Breast epithelium (tissue), 4 donors: ENCODE results near the gene REPS1. TPM values are rescaled to one million over a fixed set of nuclear protein-coding genes. Genes with fewer than 3 reads are reported as not detected.

ENCODE experiments used
- DNase-seq, 2 donors: peaks; one replicate each; pipeline ENCODE4 v3.0.0-alpha.2; 2019; ENCODE audit warnings: low spot score in 2 of 2
- H3K27ac ChIP-seq, 2 donors: fragments of 200-600 bp; sonication (generic) in 1 of 2; one replicate each; pipeline ENCODE4 v1.5.1; 2016 to 2019; ENCODE audit warnings: mild to moderate bottlenecking in 1 of 2
- H3K27me3 ChIP-seq, 2 donors: fragments of 200-600 bp; sonication (generic) in 1 of 2; one replicate each; pipeline versions ENCODE4 v1.5.1 to v1.6.0; 2017 to 2019; ENCODE audit warnings: control low read depth in 1 of 2, mild to moderate bottlenecking in 1 of 2
- H3K36me3 ChIP-seq: fragments of 200-600 bp; one replicate; pipeline ENCODE4 v1.5.1; 2019
- H3K4me1 ChIP-seq, 2 donors: fragments of 200-600 bp; sonication (generic); one replicate each; pipeline ENCODE4 v1.5.1; 2016 to 2019; ENCODE audit warnings: control low read depth in 1 of 2
- H3K4me3 ChIP-seq, 3 donors: fragments of 200-600 bp; sonication (generic); 1 replicate in 2 of 3; 2 replicates in 1 of 3; pipeline ENCODE4 v1.5.1; 2016 to 2019; ENCODE audit warnings: mild to moderate bottlenecking in 3 of 3, moderate library complexity in 2 of 3
- H3K9me3 ChIP-seq, 2 donors: fragments of 200-600 bp; sonication (generic) in 1 of 2; one replicate each; pipeline ENCODE4 v1.5.1; 2016 to 2019; ENCODE audit warnings: control low read depth in 1 of 2
- CTCF ChIP-seq, 3 donors: fragments of 450-650 bp; IDR thresholded peaks; one replicate each; pipeline ENCODE4 v1.5.1; 2016 to 2017; ENCODE audit warnings: antibody characterized with exemption in 3 of 3, mild to moderate bottlenecking in 3 of 3, moderate library complexity in 3 of 3
- POLR2A ChIP-seq: fragments of 450-650 bp; IDR thresholded peaks from one replicate; pipeline ENCODE4 v1.6.1; 2016; ENCODE audit warnings: antibody characterized with exemption, mild to moderate bottlenecking, moderate library complexity
- POLR2AphosphoS5 ChIP-seq, 3 donors: sonication (generic); formaldehyde crosslinking; IDR thresholded peaks; one replicate each; pipeline ENCODE4 v1.6.1; 2017; ENCODE audit warnings: antibody characterized with exemption in 3 of 3
- intact Hi-C: fragments of 100-400 bp; cut with DNase I; formaldehyde crosslinking; loops from one replicate; pipeline ENCODE4 v1.15.1; 2023; ENCODE audit warnings: low total_unique reads
- total RNA-seq, 3 donors: library from RNA; depleted of rRNA; stranded (reverse); fragments of >200 nt; gene quantifications; one replicate each; pipeline ENCODE4 v1.1.0, GENCODE V29; 2016

Gene REPS1
- total RNA-seq, 3 donors from 2014 or later: 40.5 to 79.9 (median 66.5) TPM

DNA sequence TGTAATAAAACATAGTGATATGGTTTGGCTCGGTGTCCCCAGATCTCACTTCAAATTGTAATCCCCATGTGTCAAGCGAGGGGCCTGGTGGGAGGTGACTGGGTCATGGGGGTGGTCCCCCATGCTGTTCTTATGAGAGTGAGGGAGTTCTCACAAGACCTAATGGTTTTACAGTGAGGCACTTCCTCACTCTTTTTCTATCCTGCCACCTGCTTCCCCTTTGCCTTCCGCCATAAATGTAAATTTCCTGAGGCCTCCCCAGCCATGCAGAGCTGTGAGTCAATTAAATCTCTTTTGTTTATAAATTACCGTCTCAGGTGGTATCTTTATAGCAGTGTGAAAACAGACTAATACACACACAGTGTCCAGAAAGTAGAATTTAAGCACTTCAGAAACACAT, 78.5 kb downstream of the REPS1 start:
- Histone ChIP-seq H3K36me3 (peaks cover 6% of the 10 kb centered on the region), H3K27me3 (no peaks in the 10 kb centered on the region), H3K27ac (no peak overlapping the region), H3K4me1 (no peaks in the 10 kb centered on the region), H3K9me3 (no peaks in the 10 kb centered on the region), H3K4me3 (no peak overlapping the region)
- no peak for DNase-seq
- TF ChIP-seq POLR2AphosphoS5 (IDR thresholded peaks at IDR 0.05): no peak
- no peak for TF ChIP-seq POLR2A
- TF ChIP-seq CTCF (IDR thresholded peaks at IDR 0.05): no peak
- intact Hi-C loops: no loop called here

- TF ChIP-seq POLR2A: no peak
- TF ChIP-seq CTCF (IDR thresholded peaks at IDR 0.05): no peak
- TF ChIP-seq POLR2AphosphoS5 (IDR thresholded peaks at IDR 0.05): no peak
- Histone ChIP-seq H3K27ac (no peak overlapping the region), H3K9me3 (no peaks in the 10 kb centered on the region), H3K27me3 (no peaks in the 10 kb centered on the region), H3K4me1 (no peaks in the 10 kb centered on the region), H3K36me3 (peaks cover 6% of the 10 kb centered on the region), H3K4me3 (no peak overlapping the region)
- no peak for DNase-seq
- intact Hi-C loops: no loop called here
Measured at GRCh38 chr6:138907167-138907566, 80.9 kb downstream of the REPS1 start.

DNA sequence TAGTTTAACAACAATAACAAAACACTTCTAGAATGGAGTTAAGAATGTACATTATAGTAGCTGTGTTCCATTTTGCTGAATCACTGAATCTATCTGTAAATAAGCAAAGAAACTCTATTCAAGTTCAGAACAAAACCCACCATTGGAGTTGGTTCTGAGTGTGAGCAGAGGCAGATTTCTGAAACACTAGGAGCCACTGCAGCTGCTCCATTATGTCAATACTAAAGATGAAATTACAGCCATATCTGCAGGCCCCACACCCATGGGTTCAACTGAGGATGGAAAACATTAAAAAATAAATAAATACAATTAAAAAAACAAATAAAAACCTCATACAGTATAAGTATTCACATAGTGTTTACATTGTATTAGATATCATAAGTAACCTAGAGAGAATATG, 91.0 kb downstream of the REPS1 start:
- no peak overlapping the region for H3K4me3 ChIP-seq
- no peak for DNase-seq
- no peaks in the 10 kb centered on the region for H3K4me1 ChIP-seq
- no peak overlapping the region for H3K27ac ChIP-seq
- intact Hi-C loops: no loop called here
- no peaks in the 10 kb centered on the region for H3K36me3 ChIP-seq
- no peaks in the 10 kb centered on the region for H3K27me3 ChIP-seq
- no peaks in the 10 kb centered on the region for H3K9me3 ChIP-seq
- no peak for TF ChIP-seq POLR2AphosphoS5 (IDR thresholded peaks at IDR 0.05)
- no peak for TF ChIP-seq CTCF (IDR thresholded peaks at IDR 0.05)
- no peak for TF ChIP-seq POLR2A

DNA sequence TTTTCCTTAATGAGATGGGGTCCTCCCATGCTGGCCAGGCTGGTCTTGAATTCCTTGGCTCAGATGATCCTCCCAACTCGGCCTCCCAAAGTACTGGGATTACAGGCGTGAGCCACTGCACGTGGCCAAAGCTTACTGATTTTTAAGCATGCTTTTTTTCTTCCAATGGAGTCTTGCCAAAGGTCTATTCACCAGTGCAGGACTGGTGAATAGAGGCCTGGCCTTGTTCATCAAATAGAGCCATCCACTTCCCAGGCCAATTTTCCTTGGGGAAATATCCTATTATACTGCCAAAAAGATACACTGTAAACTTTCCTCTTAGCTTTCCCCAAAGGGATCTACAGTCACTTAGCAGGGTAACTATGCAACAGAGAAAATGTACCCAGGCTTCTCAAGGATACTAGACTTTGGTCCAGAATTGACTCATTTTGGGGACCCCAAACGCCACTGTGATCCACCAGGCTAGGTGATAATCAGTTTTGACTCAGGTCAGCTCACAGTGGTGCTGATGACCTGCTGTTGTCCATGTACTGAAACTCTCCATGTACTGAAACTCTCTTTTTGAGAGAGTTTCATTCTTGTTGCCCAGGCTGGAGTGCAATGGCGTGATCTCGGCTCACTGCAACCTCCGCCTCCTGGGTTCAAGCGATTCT, 91.8 kb downstream of the REPS1 start:
- intact Hi-C loops: no loop called here
- no peaks in the 10 kb centered on the region for H3K4me1 ChIP-seq
- no peak overlapping the region for H3K4me3 ChIP-seq
- H3K27me3 ChIP-seq: no peaks in the 10 kb centered on the region
- no peak overlapping the region for H3K27ac ChIP-seq
- no peaks in the 10 kb centered on the region for H3K9me3 ChIP-seq
- H3K36me3 ChIP-seq: no peaks in the 10 kb centered on the region
- TF ChIP-seq POLR2A (no peak), CTCF (IDR thresholded peaks at IDR 0.05) (no peak), POLR2AphosphoS5 (IDR thresholded peaks at IDR 0.05) (no peak)
- no peak for DNase-seq

DNA sequence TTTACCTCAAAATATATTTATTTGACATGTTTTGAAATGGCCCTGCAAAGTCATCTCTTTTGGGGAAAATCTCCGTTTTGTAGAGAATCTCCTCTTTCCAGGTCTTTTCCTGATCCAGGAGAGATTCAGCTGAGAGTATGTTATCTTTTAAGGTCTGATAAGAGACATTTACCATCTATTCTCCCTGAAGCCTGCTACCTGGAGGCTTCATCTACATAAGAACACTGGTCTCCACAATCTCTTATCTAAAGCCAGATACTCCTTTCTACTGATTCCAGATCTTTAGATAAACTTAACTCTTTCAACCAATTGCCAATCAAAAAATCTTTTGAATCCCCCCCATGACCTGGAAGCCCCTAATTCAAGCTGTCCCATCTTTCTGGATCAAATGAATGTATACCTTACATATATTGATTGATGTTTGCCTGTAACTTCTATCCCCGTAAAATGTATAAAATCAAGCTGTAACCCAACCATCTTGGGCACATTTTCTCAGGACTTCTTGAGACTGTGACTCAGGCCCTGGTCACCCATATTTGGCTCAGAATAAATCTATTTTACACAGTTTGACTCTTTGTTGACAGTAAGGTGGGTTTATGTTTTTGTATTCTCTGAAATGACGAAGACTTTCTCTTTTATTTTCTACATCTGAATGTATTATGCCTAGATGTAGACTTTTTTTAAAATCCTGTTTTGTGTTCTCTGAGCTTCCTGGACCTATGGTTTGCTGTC, 96.6 kb downstream of the REPS1 start:
- H3K4me3 ChIP-seq: no peak overlapping the region
- DNase-seq: no peak
- H3K27ac ChIP-seq: no peak overlapping the region
- intact Hi-C loops: no loop called here
- no peaks in the 10 kb centered on the region for H3K4me1 ChIP-seq
- H3K36me3 ChIP-seq: no peaks in the 10 kb centered on the region
- TF ChIP-seq CTCF (IDR thresholded peaks at IDR 0.05): no peak
- TF ChIP-seq POLR2A: no peak
- TF ChIP-seq POLR2AphosphoS5 (IDR thresholded peaks at IDR 0.05): no peak
- H3K27me3 ChIP-seq: no peaks in the 10 kb centered on the region
- no peaks in the 10 kb centered on the region for H3K9me3 ChIP-seq
